Fibroblast of skin of right biceps (primary cell): ENCODE data around the gene LMTK2.
"Not testable (repeated sequence)": the region's sequence is repeated elsewhere in the genome, so short reads cannot be mapped to it uniquely, and the experiment has no call there.

Experiments
- DNase-seq: peaks from one replicate; pipeline ENCODE4 v3.0.0-alpha.2; 2013

Gene LMTK2

DNA sequence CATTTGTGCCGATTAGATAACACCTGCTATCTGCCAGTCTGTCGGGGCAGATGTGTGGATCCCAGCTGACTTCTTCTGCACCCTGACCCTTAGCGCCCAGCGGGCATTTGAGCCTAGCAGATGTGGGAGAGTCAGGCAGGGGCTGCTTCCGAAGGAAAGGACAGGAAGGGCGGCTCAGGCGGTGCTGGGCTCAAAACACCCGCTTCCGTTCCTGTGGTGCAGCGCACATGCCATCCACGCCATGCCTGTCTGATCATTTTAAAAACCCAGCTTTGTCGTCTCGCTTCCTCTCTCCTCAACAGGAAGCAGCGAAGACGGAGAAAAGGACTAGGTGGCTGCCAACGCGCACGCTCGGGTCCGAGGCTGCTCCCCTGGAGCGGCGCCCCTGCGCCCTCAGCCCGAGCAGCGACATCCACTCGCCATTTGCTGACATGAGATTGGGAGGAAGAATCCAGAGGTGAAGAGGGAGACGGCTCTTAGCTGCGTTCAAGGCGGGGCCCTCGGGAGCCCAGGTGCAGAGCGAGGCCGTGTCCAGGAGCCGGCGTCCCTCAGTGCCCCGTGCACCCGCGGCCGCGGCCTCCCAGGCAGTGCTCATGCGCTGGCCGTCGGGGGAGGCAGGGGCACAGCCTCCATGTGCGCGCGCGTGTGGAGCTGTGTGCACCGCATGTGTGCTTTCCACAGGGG is 98.6 kb downstream of the LMTK2 start:
- DNase-seq: no peak

DNA sequence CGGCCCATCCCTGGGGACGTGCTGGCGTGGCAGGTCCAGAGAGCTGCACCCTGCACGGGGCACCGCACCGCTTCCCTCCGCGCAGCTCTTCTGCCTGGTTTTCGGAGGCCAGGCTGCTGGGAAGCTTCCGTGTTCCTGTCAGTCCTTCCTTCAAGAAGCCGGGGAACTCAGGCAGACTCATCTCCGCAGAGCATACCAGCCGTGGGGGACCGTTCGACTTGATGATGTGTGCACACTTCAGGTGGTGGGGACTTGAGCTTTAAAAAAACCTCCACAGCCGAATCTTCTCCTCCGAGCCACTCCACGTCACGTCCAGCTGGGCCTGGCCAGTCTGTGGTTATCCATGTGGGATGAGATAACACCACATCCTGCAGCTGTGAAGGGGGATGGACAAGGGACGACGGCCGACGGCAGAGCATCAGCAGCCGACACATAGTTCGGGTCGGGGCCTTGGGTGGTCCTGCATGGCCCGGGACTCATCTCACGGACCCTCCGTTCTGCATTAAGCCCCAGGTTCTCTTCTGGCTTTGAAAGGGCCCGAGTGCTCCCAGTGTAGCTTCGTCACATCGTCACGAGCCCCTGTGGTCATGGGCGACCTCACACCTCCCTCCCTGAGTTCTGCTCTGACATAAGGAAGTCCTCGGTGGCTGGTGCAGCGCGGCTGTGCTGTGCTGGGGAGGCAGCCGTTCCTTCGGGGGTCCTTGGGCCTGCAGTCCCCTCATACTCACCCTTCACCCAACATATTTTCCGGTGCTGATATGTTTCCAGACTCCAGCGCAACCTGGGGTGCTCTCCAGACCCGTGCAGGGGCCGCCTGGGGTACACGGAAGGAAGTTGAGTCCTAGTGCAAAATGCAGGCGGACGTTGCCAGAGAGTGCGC is 100.0 kb downstream of the LMTK2 start:
- no peak for DNase-seq

- DNase-seq: no peak
These were observed 102.7 kb downstream of the LMTK2 start for GRCh38 chr7:98209166-98209920.

- no peak for DNase-seq
These were observed 104.0 kb downstream of the LMTK2 start for GRCh38 chr7:98210513-98211220.

DNA sequence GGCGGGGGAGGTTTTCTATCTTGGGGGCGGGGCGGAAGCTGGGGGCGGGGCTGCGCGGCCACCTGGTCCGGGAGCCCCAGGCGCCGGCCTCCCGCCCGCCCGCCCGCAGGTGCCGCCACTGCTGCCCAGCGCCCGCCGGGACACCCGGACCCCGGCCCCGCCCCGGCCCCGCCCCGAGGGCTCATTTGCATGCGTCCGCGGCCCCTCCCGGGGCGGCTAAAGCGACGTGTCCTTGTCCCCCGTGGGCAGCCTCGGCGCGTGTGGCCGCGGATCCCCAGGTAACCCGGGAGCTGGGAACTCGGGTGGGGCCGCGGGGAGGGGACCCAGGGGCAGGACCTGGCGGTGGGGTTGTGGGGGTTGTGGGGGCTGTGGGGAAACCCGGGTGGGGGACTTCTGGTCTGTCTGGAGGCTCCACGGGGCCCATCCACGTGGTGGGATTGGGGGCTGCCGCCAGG is 104.6 kb downstream of the LMTK2 start, which contains the start of gene BHLHA15:
TSS of gene BHLHA15 (plus strand) at position 219 of the 455 bp plus-strand sequence. CDS start 871 bp downstream, outside the sequence.
- DNase-seq: no peak

- no peak for DNase-seq
These were observed 105.2 kb downstream of the LMTK2 start for GRCh38 chr7:98211676-98212531.

GRCh38 chr7:98212532-98213041 is 105.9 kb downstream of the LMTK2 start:
- no peak for DNase-seq

DNA sequence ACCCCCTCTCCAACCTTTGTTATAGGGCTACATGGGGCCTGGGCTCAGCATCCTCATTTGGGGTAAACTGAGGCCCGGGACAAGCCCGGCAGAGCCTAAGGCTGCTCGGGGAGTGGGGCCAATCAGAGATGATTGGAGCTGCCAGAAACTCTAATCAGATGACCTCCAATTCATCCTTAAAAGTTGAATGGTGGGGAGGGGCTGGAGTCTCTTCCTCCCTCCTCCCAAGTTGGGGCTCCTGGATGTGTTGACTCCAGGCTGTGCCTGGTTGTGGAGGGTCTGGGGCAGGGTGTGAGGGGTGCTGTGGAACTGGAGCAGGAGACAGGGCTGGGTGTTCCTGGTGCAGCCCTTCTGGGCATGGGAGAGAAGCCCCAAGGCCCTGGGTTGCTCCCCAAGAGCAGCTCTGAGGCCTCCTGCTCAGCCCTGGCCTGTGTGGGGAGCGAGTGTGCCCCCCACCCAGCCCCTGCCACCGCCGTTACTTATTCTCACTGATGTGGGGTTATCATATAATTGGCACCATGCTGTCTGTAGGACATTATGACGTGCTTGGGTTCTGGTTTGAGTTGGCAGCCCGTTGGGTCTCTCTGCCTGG is 106.7 kb downstream of the LMTK2 start:
- DNase-seq: no peak

GRCh38 chr7:98213888-98214810 is 107.5 kb downstream of the LMTK2 start:
- DNase-seq: no peak

GRCh38 chr7:98214811-98215321 is 108.2 kb downstream of the LMTK2 start:
- DNase-seq: no peak

DNA sequence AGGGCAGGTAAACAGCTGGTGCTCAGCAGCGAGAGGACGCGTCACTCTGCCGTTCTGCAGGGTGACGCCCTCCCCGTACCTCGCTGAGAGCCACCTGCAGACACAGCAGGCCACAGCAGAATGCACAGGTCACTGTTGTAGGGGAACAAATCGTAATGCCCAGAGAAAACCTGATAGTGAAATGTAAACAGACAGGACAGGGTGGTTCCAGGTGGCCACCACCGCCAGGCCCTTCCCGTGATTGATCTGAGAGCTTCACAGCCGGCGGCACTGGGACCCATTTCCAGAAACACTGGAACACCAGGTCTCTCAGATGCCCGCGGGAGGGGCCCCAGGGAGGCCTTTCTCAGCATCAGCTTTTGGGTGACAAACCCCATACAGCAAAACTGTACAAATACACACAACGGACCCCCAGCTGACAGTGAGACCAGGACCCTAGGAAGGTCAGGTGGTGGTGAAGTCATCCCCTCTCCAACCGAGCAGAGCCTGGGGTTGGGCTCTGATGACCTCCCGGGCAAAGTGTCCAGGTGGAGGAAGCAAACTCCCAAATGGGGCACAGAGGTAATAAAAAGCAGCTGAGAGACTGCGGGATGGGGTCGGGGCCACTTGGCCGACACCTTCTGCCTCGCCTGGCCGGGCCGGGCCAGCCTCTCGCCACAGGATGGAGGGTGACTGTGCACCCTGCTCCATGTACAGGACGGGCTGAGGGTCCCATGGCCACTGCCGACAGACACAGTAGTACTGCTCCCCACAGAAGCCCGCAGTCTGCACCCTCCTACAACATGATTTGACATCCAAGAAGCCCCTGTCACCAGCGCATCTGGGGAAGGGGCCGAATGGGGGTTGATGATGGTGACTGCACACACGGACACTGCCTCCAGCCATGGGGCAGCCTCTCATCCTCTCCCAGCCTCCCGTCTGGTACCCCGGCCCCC is 109.2 kb downstream of the LMTK2 start:
- no peak for DNase-seq

- DNase-seq: no peak
These were observed 110.4 kb downstream of the LMTK2 start for GRCh38 chr7:98216941-98217622.

DNA sequence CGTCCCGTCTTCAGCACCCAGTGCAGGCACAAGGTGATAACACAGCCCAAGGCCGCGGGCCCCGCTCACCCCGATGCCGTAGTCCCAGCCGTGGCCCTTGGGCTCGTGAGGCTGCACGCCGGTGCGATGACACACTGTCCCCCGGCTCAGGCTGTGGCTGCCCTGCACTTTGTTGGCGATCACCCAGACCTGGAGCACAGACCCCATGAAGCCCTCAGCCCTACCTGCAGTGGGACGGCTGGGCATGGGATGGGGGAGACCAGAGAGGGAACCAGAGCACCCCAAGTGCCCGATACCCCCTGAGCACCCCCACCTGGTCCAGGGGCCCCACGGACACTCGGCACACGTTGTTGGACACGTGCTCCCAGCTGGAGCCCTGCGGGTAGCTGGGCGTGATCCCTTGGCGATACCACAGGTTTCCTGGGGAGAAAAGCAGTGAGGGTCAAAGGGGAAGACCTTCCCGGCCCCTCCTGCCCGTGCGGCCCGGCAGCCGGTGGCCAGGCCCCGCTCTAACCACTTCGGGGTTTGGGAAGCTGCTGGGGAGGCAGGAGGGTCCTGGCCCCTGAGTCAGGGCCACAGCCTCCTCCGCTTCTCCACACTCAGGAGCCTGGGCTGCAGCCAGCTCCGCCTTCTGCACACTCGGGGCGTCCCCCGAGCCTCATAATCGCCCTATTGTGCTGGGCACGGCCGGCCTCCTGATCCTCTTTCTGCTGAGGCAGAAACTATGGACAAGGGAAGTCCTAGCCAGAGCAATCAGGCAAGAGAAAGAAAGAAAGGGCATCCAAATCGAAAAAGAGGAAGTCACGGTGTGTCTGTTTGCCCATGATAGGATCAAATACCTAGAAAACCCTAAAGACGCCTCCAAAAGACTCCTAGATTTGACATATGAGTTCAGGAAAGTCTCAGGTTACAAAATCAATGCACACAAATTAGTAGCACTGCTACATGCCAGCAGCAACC is 111.2 kb downstream of the LMTK2 start:
- DNase-seq: no peak

- DNase-seq: not testable (repeated sequence)
These were observed 112.7 kb downstream of the LMTK2 start for GRCh38 chr7:98219382-98219781.

GRCh38 chr7:98221611-98222532 is 115.2 kb downstream of the LMTK2 start:
- DNase-seq: no peak
